H9 (cell line): ENCODE data around the gene DLL4. TPM values are rescaled to one million over a fixed set of nuclear protein-coding genes. Genes with fewer than 3 reads are reported as not detected.

ENCODE experiments used
- DNase-seq: peaks from one replicate; pipeline ENCODE4 v3.0.0-alpha.2; 2017
- H2AFZ ChIP-seq: one replicate; pipeline ENCODE4 v1.6.1; 2013; ENCODE audit warnings: mild to moderate bottlenecking, low read length, control low read depth, moderate library complexity
- H2AK5ac ChIP-seq: 2 replicates; pipeline ENCODE4 v1.6.1; 2013; ENCODE audit warnings: low read length, control low read depth, mixed read lengths; ENCODE audit not compliant: insufficient read length
- H2BK120ac ChIP-seq: one replicate; pipeline ENCODE4 v1.6.1; 2013; ENCODE audit warnings: low read depth, mild to moderate bottlenecking, low read length, control low read depth, inconsistent platforms; ENCODE audit not compliant: poor library complexity, severe bottlenecking
- H2BK12ac ChIP-seq: 2 replicates; pipeline ENCODE4 v1.6.1; 2013; ENCODE audit warnings: low read length, control low read depth, mixed read lengths, low read depth; ENCODE audit not compliant: insufficient read length
- H2BK15ac ChIP-seq: 2 replicates; pipeline ENCODE4 v1.6.1; 2013; ENCODE audit warnings: low read depth, low read length, control low read depth
- H2BK20ac ChIP-seq: one replicate; pipeline ENCODE4 v1.6.1; 2013; ENCODE audit warnings: low read depth, mild to moderate bottlenecking, low read length, control low read depth, inconsistent platforms; ENCODE audit not compliant: poor library complexity, severe bottlenecking
- H2BK5ac ChIP-seq: 2 replicates; pipeline ENCODE4 v1.6.1; 2013; ENCODE audit warnings: low read length, control low read depth, mixed read lengths; ENCODE audit not compliant: insufficient read length
- H3K14ac ChIP-seq: 2 replicates; pipeline ENCODE4 v1.6.1; 2013; ENCODE audit warnings: low read length, control low read depth; ENCODE audit not compliant: insufficient read depth
- H3K18ac ChIP-seq: 2 replicates; pipeline ENCODE4 v1.6.1; 2013; ENCODE audit warnings: low read depth, mild to moderate bottlenecking, mixed read lengths, low read length, control low read depth; ENCODE audit not compliant: insufficient read length
- H3K23ac ChIP-seq: 2 replicates; pipeline ENCODE4 v1.6.1; 2013; ENCODE audit warnings: low read length, control low read depth, mixed read lengths, low read depth; ENCODE audit not compliant: insufficient read length
- H3K23me2 ChIP-seq: 2 replicates; pipeline ENCODE4 v1.6.1; 2013; ENCODE audit warnings: low read depth, mild to moderate bottlenecking, mixed read lengths, low read length, control low read depth; ENCODE audit not compliant: insufficient read length, poor library complexity, severe bottlenecking
- H3K27ac ChIP-seq: 2 replicates; pipeline ENCODE4 v1.5.1; 2013; ENCODE audit warnings: low read length, control low read depth, mixed read lengths, low read depth; ENCODE audit not compliant: insufficient read length
- H3K27me3 ChIP-seq: 2 replicates; pipeline ENCODE4 v1.6.1; 2013; ENCODE audit warnings: low read length, control low read depth, inconsistent platforms; ENCODE audit not compliant: insufficient read depth
- H3K4ac ChIP-seq: 2 replicates; pipeline ENCODE4 v1.6.1; 2013; ENCODE audit warnings: low read depth, mild to moderate bottlenecking, control low read depth, inconsistent platforms, low read length, moderate library complexity
- H3K4me1 ChIP-seq: 2 replicates; pipeline ENCODE4 v1.6.1; 2013; ENCODE audit warnings: low read length, control low read depth, inconsistent platforms; ENCODE audit not compliant: insufficient read depth
- H3K4me2 ChIP-seq: 2 replicates; pipeline ENCODE4 v1.6.1; 2013; ENCODE audit warnings: low read length, control low read depth, mixed read lengths; ENCODE audit not compliant: insufficient read length, insufficient read depth
- H3K56ac ChIP-seq: 2 replicates; pipeline ENCODE4 v1.6.1; 2013; ENCODE audit warnings: low read depth, mild to moderate bottlenecking, mixed read lengths, low read length, control low read depth; ENCODE audit not compliant: insufficient read length
- H3K79me1 ChIP-seq: 2 replicates; pipeline ENCODE4 v1.6.1; 2013; ENCODE audit warnings: low read depth, mild to moderate bottlenecking, moderate library complexity, low read length, control low read depth, inconsistent platforms; ENCODE audit not compliant: insufficient read depth, poor library complexity, severe bottlenecking
- H3K79me2 ChIP-seq: 2 replicates; pipeline ENCODE4 v1.6.1; 2013; ENCODE audit warnings: low read length, control low read depth, inconsistent platforms; ENCODE audit not compliant: insufficient read depth
- H3K9ac ChIP-seq: 2 replicates; pipeline ENCODE4 v1.6.1; 2013; ENCODE audit warnings: low read length, control low read depth, mixed read lengths; ENCODE audit not compliant: insufficient read length; ENCODE audit errors: extremely low read depth
- H3K9me3 ChIP-seq: one replicate; pipeline ENCODE4 v1.6.1; 2013; ENCODE audit warnings: low read depth, low read length, inconsistent platforms; ENCODE audit not compliant: control insufficient read depth
- H3T11ph ChIP-seq: one replicate; pipeline ENCODE4 v1.6.1; 2013; ENCODE audit warnings: mild to moderate bottlenecking, low read length, control low read depth, inconsistent platforms
- H4K20me1 ChIP-seq: one replicate; pipeline ENCODE4 v1.6.1; 2013; ENCODE audit not compliant: control insufficient read depth, insufficient read length, insufficient read depth
- H4K5ac ChIP-seq: 2 replicates; pipeline ENCODE4 v1.6.1; 2013; ENCODE audit warnings: low read depth, mild to moderate bottlenecking, mixed read lengths, low read length, control low read depth; ENCODE audit not compliant: insufficient read length
- H4K8ac ChIP-seq: replicated peaks from 2 replicates; pipeline ENCODE4 v1.6.1; 2013; ENCODE audit warnings: low read length, control low read depth, mixed read lengths, low read depth; ENCODE audit not compliant: insufficient read length
- H4K91ac ChIP-seq: 2 replicates; pipeline ENCODE4 v1.6.1; 2013; ENCODE audit warnings: low read depth, mild to moderate bottlenecking, moderate library complexity, mixed read lengths, low read length, control low read depth; ENCODE audit not compliant: insufficient read length
- H3K27ac Mint-ChIP-seq, 3 experiments: 2 replicates in 2 of 3; 3 replicates in 1 of 3; pipeline ENCODE4 v1.8.0; 2020 to 2021; ENCODE audit warnings: mixed read lengths in 3 of 3, mild to moderate bottlenecking in 1 of 3, moderate library complexity in 1 of 3
- H3K27me3 Mint-ChIP-seq: 2 replicates; pipeline ENCODE4 v1.8.0; 2021; ENCODE audit warnings: low read depth, mild to moderate bottlenecking, moderate library complexity, mixed read lengths
- H3K36me3 Mint-ChIP-seq, 3 experiments: 2 replicates in 2 of 3; 3 replicates in 1 of 3; pipeline ENCODE4 v1.8.0; 2020 to 2021; ENCODE audit warnings: low read depth in 3 of 3, mixed read lengths in 3 of 3; ENCODE audit not compliant: insufficient read depth in 1 of 3
- H3K4me1 Mint-ChIP-seq, 2 experiments: 2 replicates each; pipeline ENCODE4 v1.8.0; 2020; ENCODE audit warnings: mixed read lengths in 2 of 2
- H3K4me3 Mint-ChIP-seq, 2 experiments: 2 replicates in 1 of 2; 3 replicates in 1 of 2; pipeline ENCODE4 v1.8.0; 2020 to 2021; ENCODE audit warnings: mild to moderate bottlenecking in 2 of 2, mixed read lengths in 2 of 2, moderate library complexity in 1 of 2
- H3K9me3 Mint-ChIP-seq, 2 experiments: 2 replicates in 1 of 2; 3 replicates in 1 of 2; pipeline ENCODE4 v1.8.0; 2020; ENCODE audit warnings: mild to moderate bottlenecking in 2 of 2, mixed read lengths in 2 of 2, moderate library complexity in 1 of 2
- WGBS: extraction: QIAGEN DNeasy Blood & Tissue Kit; methylation state at CpG from one replicate; pipeline ENCODE4 v1.1.7; 2013; ENCODE audit warnings: missing lambda C conversion rate, low lambda C conversion rate, mixed read lengths; ENCODE audit not compliant: insufficient read length; ENCODE audit errors: extremely low coverage; 5-methylcytosine and 5-hydroxymethylcytosine counted together
- total RNA-seq: library from RNA; stranded (reverse); gene quantifications from 2 replicates; pipeline ENCODE4 v1.2.1, GENCODE V29; 2021
- TF ChIP-seq, protein P1 (sequence below): fragments of 200-600 bp; sonication (generic); conservative IDR thresholded peaks from 3 replicates; pipeline ENCODE4 v1.8.0; 2021; ENCODE audit warnings: antibody characterized with exemption, mild to moderate bottlenecking

Gene DLL4
- total RNA-seq, 1 experiment from 2014 or later, result 0.28 TPM

GRCh38 chr15:40981186-40981585 is 52.0 kb downstream of the DLL4 start:
- H3K4me2 ChIP-seq, result no peak overlapping the region
- TF ChIP-seq, protein P1, sequence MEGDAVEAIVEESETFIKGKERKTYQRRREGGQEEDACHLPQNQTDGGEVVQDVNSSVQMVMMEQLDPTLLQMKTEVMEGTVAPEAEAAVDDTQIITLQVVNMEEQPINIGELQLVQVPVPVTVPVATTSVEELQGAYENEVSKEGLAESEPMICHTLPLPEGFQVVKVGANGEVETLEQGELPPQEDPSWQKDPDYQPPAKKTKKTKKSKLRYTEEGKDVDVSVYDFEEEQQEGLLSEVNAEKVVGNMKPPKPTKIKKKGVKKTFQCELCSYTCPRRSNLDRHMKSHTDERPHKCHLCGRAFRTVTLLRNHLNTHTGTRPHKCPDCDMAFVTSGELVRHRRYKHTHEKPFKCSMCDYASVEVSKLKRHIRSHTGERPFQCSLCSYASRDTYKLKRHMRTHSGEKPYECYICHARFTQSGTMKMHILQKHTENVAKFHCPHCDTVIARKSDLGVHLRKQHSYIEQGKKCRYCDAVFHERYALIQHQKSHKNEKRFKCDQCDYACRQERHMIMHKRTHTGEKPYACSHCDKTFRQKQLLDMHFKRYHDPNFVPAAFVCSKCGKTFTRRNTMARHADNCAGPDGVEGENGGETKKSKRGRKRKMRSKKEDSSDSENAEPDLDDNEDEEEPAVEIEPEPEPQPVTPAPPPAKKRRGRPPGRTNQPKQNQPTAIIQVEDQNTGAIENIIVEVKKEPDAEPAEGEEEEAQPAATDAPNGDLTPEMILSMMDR, result no peak
- H3K4me1 Mint-ChIP-seq, result no peaks in the 10 kb centered on the region

More at GRCh38 chr15:40981186-40981585, 52.0 kb downstream of the DLL4 start:
- no peak overlapping the region for H3K9ac ChIP-seq
- no peak overlapping the region for H3K4me3 Mint-ChIP-seq
- H2BK5ac ChIP-seq, result no peak overlapping the region
- H3K18ac ChIP-seq, result no peak overlapping the region
- H3K27ac ChIP-seq, result no peak overlapping the region
- H4K5ac ChIP-seq, result no peak overlapping the region
- H3K79me1 ChIP-seq, result no peaks in the 10 kb centered on the region
- no peaks in the 10 kb centered on the region for H3K4me1 ChIP-seq
- no peaks in the 10 kb centered on the region for H3K23me2 ChIP-seq
- H3K56ac ChIP-seq, result no peak overlapping the region
- H3K36me3 Mint-ChIP-seq, result peaks cover 36 to 97% (median 81%) of the 10 kb centered on the region in 3 experiments
- H3K9me3 Mint-ChIP-seq, result no peaks in the 10 kb centered on the region
- no peaks in the 10 kb centered on the region for H3K27me3 Mint-ChIP-seq
- no peak overlapping the region for H2BK15ac ChIP-seq
- H2BK20ac ChIP-seq, result no peak overlapping the region
- whole genome bisulfite sequencing, result no CpG with 5 or more reads among the region's 3 CpGs
- H2BK120ac ChIP-seq, result no peak overlapping the region
- DNase-seq, result no peak
- H3K79me2 ChIP-seq, result no peaks in the 10 kb centered on the region
- H4K91ac ChIP-seq, result no peak overlapping the region
- no peak overlapping the region for H3T11ph ChIP-seq
- no peak overlapping the region for H3K23ac ChIP-seq
- H3K27ac Mint-ChIP-seq, result peak overlapping the region in 1 of 3 experiments; percentile 78; a peak in 2 of 7 replicates
- H3K9me3 ChIP-seq, result no peaks in the 10 kb centered on the region
- no peaks in the 10 kb centered on the region for H4K20me1 ChIP-seq
- no peak overlapping the region for H4K8ac ChIP-seq
- no peak overlapping the region for H2AFZ ChIP-seq
- H2AK5ac ChIP-seq, result no peak overlapping the region
- no peak overlapping the region for H2BK12ac ChIP-seq
- H3K27me3 ChIP-seq, result no peaks in the 10 kb centered on the region
- H3K4ac ChIP-seq, result no peak overlapping the region
- no peak overlapping the region for H3K14ac ChIP-seq
